ENCODE measurements around the gene DDRGK1. TPM values are rescaled to one million over a fixed set of nuclear protein-coding genes. Genes with fewer than 3 reads are reported as not detected.
"Not testable (repeated sequence)": the region's sequence is repeated elsewhere in the genome, so short reads cannot be mapped to it uniquely, and the experiment has no call there.

DDRGK1 gene
- polyA plus RNA-seq, 5 donors, result 38.9 to 56.6 (median 50.9) TPM

GRCh38 chr20:3189561-3190131 lies 14.8 kb downstream of the DDRGK1 start:
- DNase-seq, result no peak

GRCh38 chr20:3188823-3189413 lies 15.6 kb downstream of the DDRGK1 start:
- no peak for DNase-seq

GRCh38 chr20:3187861-3188260 lies 16.6 kb downstream of the DDRGK1 start:
- not testable (repeated sequence) for DNase-seq

GRCh38 chr20:3183896-3184612 lies 20.4 kb downstream of the DDRGK1 start:
- no peak for DNase-seq

- not testable (repeated sequence) for DNase-seq
Measured at GRCh38 chr20:3182429-3182828, 22.1 kb downstream of the DDRGK1 start.

GRCh38 chr20:3181270-3181669 lies 23.2 kb downstream of the DDRGK1 start:
- no peak for DNase-seq

- DNase-seq, result no peak
Measured at GRCh38 chr20:3180319-3180718, 24.2 kb downstream of the DDRGK1 start.

- DNase-seq, result no peak
Measured at GRCh38 chr20:3177746-3178485, 26.6 kb downstream of the DDRGK1 start.

- no peak for DNase-seq
Measured at GRCh38 chr20:3175270-3175669, 29.2 kb downstream of the DDRGK1 start.

- no peak for DNase-seq
Measured at GRCh38 chr20:3174442-3175261, 29.8 kb downstream of the DDRGK1 start.

GRCh38 chr20:3173610-3174441 lies 30.7 kb downstream of the DDRGK1 start:
- DNase-seq, result peak; percentile 90

GRCh38 chr20:3172933-3173609 lies 31.4 kb downstream of the DDRGK1 start, which contains the start of gene LZTS3:
Gene LZTS3 (minus strand): TSS chr20:3173549. CDS start chr20:3167163, 6,386 bp downstream.
- peak; percentile 63 to 67 for DNase-seq

- no peak for DNase-seq
Measured at GRCh38 chr20:3172126-3172932, 32.2 kb downstream of the DDRGK1 start.

- DNase-seq, result no peak
Measured at GRCh38 chr20:3171391-3172125, 32.9 kb downstream of the DDRGK1 start.

GRCh38 chr20:3168829-3169590 lies 35.5 kb downstream of the DDRGK1 start:
- DNase-seq, result no peak

GRCh38 chr20:3168079-3168828 lies 36.2 kb downstream of the DDRGK1 start:
- peak in 1 of 2 donors; percentile 49 for DNase-seq

GRCh38 chr20:3167738-3168078 lies 36.8 kb downstream of the DDRGK1 start:
- no peak for DNase-seq
